Hematopoietic multipotent progenitor cell treated with erythropoietin and hydrocortisone succinate and interleukin-3 and kit ligand, for 8 days (in vitro differentiated cells): Measurements from ENCODE around the gene ACOT7.

Experiments
- DNase-seq: peaks from one replicate; pipeline ENCODE4 v3.0.0-alpha.2; 2015

Gene ACOT7

DNA sequence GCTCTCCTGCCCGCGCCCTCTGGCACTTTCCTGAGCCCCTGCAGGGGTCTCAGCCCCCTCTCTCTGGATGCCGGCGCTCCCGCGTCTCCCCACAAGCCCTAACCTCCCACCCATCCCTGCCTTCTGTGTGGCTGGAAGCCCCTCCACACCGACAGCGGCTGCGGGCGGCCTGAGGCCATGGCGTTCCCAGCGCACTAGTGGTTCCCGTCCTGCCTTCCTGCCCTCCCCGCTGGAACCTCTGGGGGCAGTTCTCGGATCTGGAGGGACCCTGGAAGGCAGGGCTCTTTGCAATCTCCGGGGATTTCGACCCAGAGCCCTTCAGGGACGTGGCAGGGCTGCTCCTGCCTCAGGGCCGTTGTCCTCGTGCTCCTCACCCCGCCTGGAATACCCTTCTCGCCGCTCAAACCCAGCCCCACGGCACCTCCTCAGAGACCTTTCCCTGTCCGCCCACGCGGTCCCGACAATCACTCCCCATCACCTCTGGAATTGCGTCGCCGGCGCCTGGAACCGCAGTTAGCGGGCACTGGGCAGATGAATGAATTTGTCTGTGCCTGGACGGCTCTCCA is 30.5 kb upstream of the ACOT7 start:
- no peak for DNase-seq

DNA sequence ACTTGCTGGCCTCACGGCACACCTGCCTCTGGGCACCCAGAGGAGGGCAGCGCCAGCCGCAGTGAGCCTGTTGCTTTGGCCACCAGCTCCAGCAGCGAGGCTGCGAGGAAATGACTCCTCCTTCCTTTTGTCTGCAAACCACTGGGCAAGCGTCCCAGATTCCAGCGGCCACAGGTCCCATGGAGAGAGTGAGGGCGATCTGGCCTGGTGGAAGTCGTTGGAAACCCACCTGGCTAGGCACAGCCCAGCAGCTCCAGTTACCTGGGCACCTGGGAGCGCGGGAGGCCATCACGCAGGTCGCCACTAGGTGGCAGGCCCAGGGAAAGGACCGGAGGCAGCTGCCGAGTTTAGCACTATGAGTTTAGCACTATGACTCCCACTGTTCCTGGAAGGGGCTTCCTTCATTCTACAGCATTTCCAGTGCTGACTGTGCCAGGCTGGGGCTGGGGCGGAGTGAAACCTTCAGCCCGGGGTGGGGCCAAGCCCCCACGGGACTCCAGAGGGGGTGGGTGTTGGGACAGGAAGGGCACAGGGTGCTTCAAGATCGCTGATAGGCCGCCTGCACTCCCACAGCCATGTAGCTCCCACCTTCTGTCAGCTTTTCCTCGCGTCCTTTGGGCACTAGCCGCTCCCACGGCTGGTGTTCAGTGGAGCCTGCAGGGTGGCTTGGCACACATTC is 29.9 kb upstream of the ACOT7 start:
- peak; percentile 59 for DNase-seq

DNA sequence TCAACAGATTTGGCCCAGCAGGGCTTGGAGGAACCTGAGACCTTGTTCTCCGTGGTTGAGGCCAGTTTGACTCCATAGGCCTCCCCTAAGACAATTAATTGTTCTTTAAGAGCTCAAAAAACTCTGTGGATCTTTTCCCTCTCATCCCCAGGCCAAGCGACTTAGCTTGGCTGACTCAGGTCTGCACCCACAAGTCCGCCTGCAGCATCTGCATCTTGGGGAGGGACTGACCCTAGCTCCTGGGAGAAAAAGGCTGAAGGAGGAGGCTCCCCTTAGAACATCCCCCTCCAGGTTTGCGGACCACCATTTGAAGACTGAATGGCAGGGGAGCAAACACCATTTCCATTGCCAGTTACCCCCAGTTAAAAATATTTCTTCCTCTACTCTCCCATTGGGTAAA is 27.7 kb upstream of the ACOT7 start:
- DNase-seq = no peak

DNA sequence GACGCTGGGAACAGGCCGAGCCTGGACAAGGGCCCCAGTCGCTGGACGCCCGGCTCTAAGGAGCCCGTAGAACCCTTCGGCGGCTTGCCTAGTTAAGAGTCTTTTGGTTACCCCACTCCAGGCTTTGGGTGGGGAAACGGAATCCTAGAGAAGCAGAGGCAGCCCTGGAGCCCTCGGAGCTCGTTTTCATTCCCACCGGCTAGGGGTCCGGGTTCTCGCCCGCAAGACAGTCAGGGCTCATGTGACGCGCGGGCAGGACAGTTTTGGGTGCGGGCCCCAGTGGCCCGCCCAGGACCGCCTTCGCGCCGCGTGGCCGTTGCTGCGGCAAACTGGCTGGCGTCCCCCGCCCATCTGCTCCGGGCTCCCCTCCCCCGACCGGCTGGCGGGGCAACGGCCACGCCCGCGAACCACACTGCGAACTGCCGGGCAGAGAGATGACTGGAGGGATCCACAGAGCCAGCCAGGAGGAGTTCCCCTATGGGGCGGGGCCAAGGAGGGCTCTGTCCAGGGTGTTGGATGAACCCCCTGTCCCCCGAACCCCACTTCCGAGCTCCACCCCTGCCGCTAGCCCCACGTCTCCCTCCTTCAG is 27.0 kb upstream of the ACOT7 start:
- DNase-seq = peak; percentile 72

DNA sequence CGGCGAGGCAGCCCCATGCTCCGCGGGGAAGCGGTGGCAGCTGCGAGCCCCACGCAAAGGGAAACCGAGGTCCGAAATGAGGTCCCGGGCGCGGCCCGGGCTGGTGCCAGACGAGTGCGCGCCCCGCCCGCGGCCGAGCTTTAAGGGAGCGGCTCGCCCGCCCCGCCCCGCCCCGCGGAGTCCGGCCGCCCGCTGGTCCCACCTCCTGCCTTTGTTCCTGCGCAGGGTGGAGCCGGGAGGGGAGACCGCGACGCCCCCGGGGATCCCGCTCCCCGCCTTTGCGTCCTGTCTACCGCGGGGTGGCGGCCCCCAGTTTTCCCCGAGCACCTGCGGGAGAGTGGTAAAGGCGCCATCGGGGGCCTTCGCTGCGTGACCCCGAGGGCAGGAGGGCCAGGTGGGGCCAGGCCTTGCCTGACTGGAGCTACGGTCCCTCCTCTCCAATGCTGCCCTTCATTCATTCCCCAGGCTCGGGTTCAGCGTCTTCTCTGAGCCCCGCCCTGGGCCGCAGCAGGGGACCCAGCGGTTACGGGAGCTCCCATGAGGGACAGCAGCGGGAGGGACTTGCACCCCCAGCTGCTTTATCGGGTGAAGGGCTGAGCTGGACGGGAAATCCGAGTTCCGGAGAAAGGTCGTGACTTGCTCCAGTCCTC is 26.4 kb upstream of the ACOT7 start, which contains the start of gene HES2:
HES2 (minus strand) TSS at position 116 of the 650 bp plus-strand sequence; CDS start at position 17, 99 bp downstream.
- DNase-seq = peak; percentile 44

DNA sequence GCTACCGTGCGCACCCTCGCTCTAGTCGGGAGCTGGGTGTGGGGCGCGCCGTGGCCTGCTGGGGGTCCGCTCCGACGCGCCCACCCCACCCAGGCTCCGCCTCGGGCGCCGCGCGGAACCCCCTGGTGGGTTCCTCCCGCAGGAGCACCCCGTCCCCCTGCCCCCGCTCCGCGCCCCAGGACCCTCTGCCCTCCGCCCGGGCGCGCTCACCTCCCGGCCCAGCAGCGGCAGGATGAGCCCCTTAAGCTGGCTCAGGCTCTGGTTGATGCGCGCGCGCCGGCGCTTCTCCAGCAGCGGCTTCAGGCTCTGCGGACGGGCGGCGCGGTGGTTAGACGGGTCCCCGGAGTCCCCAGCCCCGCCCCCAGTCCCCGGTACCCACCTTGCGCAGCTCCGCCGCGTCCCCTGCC is 25.8 kb upstream of the ACOT7 start:
- DNase-seq = no peak

DNA sequence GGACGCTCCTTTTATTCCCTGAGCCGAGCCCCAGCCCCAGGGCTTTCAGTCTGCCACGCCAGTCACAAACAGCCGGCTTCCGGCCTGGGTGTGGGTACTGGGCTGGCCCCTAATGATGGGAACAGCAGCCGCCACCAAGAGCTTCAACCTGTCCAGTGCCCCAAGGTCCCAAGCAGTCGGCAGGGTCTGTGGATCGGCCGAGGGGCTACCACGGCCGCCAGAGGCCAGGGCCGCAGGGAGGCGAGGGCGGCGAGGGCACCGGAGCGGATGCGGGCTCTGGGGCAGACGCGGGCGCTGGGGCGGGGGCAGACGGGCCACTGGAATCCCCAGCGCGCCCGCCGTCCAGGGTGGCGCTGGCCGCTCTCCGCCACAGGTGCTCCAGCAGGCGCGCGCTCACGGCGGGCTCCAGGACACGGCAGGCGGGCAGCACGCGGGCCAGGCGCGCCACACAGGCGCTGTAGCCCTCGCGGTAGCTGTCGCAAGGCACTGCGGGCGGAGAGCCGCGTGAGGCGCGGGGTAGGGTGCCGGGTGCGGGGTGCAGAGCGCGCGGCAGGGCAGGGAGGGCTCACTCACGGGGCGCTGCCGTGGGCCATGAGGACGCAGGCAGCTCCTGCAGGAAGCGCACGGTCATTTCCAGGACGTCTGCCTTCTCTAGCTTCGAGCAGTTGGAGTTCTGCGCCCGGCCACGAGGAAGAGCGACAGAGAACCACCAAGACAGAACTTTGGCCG is 25.3 kb upstream of the ACOT7 start:
- no peak for DNase-seq

DNA sequence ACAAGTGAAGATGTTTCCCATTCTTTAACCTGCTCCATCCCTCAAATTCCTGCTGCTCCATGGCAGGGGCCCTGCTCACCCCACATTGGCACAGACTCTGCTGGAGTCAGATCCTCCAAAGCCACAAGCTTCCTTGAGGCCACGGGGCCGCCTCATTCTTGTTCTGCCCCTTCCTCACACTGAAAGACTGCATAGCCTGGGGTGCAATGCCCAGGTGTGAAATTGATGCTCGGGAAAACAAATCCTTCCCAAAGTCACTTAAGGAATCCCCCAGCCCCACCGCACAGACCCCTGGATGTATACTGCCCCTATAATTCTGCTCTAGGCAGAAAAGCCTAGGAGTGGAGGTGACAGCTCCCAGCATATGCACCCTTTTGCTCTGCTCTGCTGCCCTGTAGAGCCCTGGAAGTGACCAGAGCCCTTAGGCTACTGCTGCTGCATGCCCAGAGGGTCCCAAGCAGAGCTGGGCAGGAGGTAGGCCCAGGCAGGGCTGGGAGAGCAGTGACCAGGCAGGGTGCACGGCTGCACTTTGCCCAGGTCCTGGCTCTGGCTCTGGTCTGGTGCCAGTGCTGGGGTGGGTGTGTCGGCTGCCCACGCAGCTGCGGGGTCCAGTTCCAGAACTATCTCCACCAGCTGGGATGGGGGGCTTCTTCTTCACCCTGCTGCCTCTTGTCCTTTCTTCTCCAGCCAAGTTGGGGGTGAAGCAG is 24.5 kb upstream of the ACOT7 start:
- no peak for DNase-seq

DNA sequence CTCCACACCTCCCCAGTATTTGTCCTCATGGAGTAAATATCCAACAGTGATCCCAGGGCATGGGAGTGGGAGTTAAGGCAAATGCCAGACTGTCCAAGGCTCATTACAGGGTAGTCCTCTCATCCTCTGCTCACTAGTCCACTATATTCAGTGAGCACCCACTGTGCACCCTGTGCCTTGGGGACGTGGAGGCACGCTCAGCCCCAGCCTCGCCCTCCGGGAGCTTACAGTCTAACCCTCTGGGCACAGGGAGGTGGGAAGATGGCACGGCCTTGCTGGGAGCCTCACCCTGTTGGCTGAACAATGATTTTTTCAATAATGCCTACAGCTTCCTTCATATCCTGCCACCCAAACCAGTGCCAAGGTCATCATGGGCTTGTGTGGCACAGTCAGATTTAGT is 23.3 kb upstream of the ACOT7 start:
- DNase-seq = no peak

DNA sequence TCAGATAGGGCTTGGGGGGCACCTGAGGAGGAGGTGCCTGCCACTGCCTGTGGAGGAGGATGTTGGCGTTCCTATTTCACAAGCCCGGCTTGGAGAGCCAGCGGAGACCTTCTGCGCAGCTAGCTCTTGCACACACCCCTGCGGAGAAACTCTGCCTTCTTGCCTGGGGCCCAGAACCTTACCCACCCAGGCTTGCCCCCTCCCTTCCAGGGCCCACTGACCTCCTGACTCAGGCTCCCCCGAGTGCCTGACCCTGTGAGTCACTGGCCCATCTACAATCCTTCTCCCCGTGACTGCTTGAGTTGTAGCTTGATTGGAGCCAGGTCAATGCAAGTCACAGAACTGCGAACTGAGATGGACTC is 22.7 kb upstream of the ACOT7 start:
- no peak for DNase-seq

DNA sequence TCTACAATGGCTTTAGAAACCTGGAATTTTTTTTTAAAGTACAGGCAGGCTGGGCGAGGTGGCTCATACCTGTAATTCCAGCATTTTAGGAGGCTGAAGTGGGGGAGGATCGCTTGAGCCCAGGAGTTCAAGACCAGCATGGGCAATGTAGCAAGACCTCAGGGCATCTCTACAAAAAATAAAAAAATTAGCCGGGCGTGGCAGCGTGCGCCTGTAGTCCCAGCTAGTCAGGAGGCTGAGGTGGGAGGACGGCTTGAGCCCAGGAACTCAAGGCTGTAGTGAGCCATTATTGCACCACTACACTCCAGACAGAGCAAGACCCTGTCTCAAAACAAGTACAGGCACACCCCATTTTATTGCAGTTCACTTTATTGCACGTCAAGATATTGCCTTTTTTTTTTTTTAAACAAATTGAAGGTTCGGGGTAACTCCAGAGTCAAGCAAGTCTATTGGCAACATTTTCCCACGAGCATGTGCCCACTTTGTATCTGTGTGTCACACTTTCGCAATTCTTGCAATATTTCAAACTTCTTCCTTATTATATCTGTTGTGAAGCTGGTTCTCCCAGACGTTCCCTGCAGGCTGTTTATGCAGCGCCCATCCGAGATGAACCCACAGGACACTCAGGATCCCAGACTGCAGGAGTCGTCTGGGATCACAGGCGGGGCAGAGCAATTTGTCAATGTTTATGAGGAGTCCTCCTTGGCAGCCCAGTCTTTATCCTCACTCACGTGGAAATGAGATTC is 21.5 kb upstream of the ACOT7 start:
- no peak for DNase-seq

DNA sequence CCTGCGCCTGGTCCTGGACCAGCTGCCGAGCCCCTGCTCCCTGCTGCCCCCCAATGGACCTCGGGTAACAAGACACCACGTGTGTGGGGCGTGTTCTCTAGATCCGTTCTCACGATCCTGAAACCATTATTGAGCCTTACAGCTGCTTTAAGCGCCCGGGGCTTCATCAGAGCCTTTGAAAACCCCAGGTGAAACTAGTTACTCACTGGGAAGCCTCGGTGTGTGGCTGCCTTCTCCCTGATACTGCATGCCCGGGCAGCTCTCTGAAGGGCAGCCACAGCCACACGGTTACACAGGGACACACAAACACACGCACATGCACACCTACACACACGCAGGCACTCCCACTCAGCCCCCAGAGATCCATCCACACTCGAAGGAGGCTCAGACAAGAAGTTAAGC is 20.9 kb upstream of the ACOT7 start:
- DNase-seq = peak; percentile 63

DNA sequence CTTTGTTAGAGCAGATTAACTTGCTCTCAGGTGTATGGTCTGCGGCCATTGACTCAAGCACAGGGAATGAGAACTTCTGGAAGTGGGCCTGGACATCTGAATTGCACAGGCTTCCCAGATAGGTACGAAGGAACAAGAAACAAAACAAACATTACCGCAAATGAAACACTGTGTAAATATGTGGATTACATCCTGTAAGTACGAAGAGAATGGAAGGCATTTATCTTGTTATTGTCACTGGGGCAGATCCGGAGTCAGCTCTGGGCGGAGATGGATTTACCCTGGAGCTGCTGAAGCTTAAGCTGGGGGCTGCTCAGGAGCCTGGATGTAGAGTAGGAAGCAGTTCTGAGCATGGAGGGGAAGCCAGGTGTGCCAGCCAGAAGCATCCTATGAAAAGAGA is 19.3 kb upstream of the ACOT7 start:
- DNase-seq = no peak

DNA sequence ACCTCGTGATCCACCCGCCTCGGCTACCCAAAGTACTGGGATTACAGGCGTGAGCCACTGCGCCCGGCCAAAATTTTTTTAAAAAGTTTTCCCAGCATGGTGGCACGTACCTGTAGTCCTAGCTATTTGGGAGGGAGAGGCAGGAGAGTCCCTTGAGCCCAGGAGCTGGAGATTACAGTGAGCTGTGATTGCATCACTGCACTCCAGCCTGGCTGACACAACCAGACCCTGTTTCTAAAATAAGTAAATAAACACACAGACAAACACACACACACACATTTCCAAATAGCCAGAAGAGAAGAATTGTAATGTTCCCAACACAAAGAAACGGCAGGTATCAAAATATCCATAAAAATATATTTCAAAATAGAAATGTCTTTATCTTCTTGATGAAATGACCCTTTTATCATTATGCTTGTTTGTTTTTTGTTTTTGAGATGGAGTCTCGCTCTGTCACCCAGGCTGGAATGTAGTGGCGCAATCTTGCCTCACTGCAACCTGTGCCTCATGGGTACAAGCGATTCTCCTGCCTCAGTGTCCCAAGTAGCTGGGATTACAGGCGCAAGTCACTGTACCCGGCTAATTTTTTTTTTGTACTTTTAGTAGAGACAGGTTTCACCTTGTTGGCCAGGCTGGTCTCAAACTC is 16.8 kb upstream of the ACOT7 start:
- no peak for DNase-seq

DNA sequence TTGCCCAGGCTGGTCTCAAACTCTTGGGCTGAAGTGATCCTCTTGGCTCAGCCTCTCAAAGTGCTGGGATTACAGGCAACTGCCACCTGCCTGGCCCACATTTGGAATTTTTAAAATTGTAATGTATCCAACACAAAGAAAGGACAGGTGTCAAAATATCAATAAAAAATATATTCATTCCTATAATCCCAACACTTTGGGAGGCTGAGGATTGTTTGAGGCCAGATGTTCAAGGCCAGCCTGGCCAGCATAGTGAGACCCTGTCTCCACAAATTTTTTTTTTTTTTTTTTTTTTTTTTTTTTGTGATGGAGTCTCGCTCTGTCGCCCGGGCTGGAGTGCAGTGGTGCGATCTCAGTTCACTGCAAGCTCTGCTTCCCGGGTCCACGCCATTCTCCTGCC is 16.2 kb upstream of the ACOT7 start:
- no peak for DNase-seq

DNA sequence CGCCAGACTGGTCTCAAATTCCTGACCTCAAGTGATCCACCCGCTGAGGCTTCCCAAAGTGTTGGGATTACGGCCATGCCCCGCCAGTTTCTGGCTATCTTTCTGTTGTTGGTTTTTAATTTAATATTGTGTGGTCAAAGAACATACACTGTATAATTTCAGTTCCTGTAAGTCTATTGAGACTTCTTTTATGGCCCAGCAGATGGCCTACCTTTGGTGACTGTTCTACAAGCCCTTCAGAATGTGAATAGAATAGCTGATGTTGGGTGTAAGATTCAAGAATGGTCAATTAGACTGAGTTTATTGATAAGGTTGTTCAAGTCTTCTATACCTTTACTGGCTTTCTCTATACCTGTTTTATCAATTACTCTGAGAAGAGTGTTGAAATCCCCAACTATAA is 15.5 kb upstream of the ACOT7 start:
- no peak for DNase-seq

DNA sequence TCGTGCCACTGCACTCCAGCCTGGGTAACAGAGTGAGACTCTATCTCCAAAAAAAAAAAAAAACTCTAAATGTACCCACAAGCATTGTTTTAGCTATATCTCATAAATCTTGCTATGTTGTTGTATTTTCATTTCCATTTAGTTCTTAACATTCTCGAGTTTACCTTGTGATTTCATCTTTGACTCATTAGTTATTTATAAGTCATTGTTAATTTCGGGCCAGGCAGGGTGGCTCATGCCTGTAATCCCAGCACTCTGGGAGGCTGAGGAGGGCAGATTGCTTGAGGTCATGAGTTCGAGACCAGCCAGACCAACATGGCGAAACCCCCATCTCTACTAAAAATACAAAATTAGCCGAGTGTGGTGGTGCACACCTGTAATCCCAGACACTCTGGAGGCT is 14.5 kb upstream of the ACOT7 start:
- DNase-seq = no peak

DNA sequence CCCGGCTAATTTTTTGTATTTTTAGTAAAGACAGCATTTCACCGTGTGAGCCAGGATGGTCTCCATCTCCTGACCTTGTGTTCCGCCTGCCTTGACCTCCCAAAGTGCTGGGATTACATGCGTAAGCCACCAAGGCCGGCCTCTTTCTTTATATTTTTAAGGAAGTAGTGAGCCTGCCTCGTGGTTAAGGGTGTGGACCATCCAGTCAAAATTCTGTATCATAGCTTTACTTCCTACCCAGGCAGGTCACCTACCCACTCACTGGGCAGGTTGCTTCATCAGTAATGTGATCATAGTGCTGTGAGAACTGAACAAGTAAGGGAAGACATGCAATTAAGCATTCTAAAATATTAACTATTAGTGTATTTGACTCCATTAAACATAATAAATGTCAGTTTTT is 8.1 kb upstream of the ACOT7 start:
- DNase-seq = no peak

DNA sequence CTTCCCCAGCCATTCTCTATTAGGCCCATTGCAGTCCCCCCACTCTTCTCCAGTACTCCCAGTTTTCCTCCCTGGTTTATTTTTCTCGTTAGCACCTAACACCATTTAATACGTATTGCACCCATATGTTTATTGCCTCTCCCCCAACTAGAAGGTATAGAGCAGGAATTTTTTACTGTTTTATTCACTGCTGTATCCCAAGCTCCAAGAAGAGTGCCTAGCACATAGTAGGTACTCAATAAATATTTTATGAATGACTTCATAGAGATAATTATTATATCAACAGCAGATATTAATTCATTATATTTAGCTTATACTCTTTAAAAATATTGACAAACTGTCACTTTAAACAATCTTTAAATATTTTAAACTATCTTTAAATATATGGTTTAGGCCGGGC is 5.7 kb upstream of the ACOT7 start:
- no peak for DNase-seq

DNA sequence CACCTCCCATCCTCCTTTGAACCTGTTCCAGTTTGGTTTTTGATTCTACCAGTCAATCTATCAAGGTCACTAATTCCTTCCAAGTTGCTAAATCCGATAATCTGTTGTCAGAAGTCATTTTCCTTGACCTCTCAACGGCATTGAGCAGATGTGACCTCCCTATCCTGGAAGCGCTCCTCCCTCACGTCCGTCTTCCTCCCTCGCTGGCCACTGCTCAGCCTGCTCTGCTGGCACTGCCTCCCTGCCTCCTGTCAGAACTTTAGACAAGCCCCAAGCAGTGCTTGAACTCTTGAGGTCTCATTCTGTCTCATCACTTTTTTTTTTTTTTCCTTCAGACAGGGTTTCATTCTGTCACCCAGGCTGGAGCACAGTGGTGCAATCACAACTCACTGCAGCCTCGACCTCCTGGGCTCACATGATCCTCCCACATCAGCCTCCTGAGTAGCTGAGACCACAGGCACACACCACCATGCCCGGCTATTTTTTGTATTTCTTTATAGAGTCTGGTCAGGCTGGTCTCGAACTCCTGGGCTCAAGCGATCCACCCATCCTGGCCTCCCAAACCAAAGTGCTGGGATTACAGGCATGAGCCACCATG is 4.4 kb upstream of the ACOT7 start:
- DNase-seq = no peak

DNA sequence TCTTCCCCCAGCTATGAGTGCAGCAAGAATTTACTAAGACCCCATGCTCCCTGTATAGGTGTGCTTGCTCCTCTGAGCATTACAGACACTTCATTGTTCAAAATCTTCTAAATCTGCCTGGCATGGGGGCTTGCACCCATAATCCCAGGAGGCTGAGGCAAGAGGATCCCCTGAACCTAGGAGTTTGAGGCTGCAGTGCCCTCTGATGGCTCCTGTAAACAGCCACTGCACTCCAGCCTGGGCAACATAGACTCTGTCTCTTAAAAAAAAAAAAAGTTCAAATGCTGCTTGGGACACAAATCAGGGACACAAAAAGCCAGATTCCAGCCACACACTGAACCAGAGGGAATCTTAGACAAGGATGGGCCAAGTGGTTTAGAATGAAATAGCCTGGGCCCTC is 3.4 kb upstream of the ACOT7 start:
- peak; percentile 14 for DNase-seq
